RCC 7860 (cell line): Measurements from ENCODE around the gene PLXNB2.

Experiments used
- DNase-seq: peaks from one replicate; pipeline ENCODE4 v3.0.0-alpha.2; 2015; ENCODE audit warnings: low spot score
- FAIRE-seq: peaks from 2 replicates; lab custom pipeline; 2012; peaks lifted over from hg19 to GRCh38; lab: Jason Lieb, UNC

PLXNB2 gene

DNA sequence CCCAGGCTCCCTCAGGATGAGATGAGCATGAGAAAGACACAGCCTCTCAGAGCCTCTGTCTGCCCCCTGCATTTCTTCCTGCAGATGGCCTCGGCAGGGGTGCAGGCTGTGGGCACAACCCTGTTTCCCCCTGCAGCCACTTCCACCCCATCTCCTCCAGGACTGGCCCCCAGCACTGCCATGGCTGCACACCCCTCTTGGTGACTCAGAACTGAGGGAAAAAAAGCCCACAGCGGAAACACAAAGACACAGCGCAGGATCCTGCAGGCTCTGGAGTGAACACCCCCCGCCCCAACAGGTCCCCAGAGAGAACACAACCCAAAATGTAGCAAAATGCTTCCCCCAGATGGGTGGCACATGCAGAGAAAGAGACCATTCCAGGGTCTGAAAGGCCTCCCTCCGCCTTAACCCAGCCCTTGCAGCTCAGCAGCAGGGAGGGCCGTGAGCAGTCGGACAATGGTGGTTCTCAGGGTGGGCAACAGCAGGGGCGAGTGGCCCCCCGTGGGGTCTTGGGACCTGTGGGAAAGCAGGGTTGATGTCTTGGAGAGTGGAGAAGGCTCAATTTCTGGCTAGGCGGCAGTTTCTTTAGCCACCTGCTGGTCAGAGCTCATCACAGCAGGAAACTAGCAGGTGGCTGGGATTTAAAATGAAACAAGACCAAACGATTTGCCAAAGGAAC, 70.6 kb downstream of the PLXNB2 start:
- no peak for FAIRE-seq
- no peak for DNase-seq

- DNase-seq, result no peak
- no peak for FAIRE-seq
Observed at GRCh38 chr22:50233223-50233622, 74.2 kb downstream of the PLXNB2 start.

- FAIRE-seq, result no peak
- DNase-seq, result no peak
Observed at GRCh38 chr22:50232481-50233151, 74.8 kb downstream of the PLXNB2 start.

- DNase-seq (no peak), FAIRE-seq (no peak)
Observed at GRCh38 chr22:50229370-50229769, 78.1 kb downstream of the PLXNB2 start.

DNA sequence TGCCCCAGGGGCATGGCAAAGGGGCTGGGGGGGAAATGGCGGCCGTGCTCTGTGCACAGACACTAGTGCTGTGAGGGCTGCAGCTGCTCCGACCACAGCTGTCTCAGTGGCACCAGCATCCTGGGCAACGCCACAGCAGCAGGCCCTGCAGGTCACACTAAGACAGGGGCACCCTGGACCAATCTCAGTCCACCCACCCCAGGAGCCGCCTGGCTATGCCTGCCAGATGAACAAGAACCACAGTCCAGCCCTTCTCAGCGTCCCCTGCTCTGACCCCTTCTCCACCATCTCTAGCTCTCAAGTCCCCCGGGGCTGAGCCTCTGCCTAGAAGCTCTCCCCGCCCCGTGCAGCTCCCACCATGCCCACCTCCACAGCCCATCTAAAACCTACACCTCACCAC, 79.1 kb downstream of the PLXNB2 start:
- FAIRE-seq, result no peak

DNA sequence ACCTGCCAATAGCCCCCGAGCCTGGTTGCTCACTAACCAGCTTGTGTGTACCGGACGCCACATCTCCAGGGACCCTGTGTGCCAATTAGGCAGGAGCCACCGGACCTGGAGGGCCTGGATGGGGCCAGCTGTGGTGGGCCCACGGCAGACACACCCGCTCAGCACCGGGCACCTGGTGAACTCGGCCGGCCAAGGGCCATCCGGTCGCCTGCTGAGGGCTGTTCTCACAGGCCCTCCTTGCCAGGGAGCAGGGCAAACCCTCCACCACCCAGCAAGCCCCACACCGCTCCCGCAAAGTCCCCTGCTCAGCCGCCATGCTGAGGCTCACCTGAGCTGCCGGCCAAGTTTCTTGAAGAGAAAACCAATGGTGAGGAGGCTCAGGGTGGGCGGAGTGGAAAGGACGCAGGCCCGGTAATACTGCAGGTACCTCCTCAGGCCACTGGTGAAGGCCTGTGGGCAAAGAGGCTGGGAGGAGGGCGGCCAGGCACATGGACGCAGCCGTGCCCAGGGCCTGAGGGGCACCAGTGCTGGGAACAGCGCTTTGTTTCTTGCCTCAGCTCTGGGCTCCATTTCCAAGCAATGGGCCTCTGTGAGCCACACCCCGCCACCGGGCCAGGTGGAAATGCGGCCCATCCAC, 79.7 kb downstream of the PLXNB2 start:
- no peak for DNase-seq

More for the DNA sequence above, 79.1 kb downstream of the PLXNB2 start:
- no peak for DNase-seq

DNA sequence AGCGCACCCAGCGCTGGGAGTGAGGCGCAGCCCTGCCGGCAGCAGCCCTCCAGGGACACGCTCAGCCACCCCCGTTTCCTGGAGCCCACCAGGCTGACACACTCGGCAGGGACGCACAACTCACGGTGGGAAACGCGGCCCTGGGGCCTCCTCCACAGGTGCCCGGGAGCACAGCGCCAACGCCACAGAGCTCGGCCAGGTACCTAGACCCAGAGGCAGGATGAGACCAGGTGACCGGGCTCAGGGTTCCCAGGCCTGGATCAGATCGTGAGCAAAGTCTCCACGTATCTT, 80.6 kb downstream of the PLXNB2 start:
- DNase-seq (no peak), FAIRE-seq (no peak)

More for the DNA sequence above, 79.7 kb downstream of the PLXNB2 start:
- no peak for FAIRE-seq

GRCh38 chr22:50226063-50226874, 81.2 kb downstream of the PLXNB2 start:
- FAIRE-seq (no peak), DNase-seq (no peak)

GRCh38 chr22:50225200-50225969, 82.1 kb downstream of the PLXNB2 start:
- DNase-seq (no peak), FAIRE-seq (no peak)
